ENCODE results near the gene AFG1L. TPM values are rescaled to one million over a fixed set of nuclear protein-coding genes. Genes with fewer than 3 reads are reported as not detected.
"Not testable (repeated sequence)": the region's sequence is repeated elsewhere in the genome, so short reads cannot be mapped to it uniquely, and the experiment has no call there.

AFG1L gene
- polyA plus RNA-seq, 2 donors, result 1.8 to 2.0 TPM

DNA sequence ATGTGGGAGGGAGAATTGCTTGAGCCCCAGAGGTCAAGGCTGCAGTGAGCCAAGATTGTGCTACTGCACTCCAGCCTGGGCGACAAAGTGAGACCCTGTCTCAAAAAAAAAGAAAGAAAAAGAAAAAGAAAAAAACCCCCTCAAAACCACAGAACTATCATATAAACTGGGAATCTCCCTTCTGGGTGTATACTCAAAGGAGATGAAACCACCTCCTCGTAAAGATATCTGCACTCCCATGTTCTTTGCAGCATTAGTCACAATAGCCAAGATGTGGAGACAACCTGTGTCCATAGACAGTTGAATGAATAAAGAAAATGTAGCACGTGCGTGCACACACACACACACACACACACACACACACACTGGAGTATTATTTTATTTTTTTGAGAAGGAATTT, 8.5 kb upstream of the AFG1L start:
- no peaks in the 10 kb centered on the region for H3K9me3 ChIP-seq (ENCODE audit: control insufficient read depth in 2 of 2, insufficient read depth in 1 of 2, low read depth in 1 of 2, low read length in 1 of 2)
- no peaks in the 10 kb centered on the region for H3K27me3 ChIP-seq (ENCODE audit: control insufficient read depth in 1 of 2, insufficient read depth in 2 of 2, low read length in 2 of 2)
- no peak overlapping the region for H3K27ac ChIP-seq (ENCODE audit: low read depth in 2 of 2, low read length in 1 of 2)
- H3K4me3 ChIP-seq (ENCODE audit: low read depth in 1 of 2, low read length in 2 of 2), result no peak overlapping the region
- H3K4me1 ChIP-seq (ENCODE audit: control insufficient read depth in 2 of 2, insufficient read depth in 2 of 2, low read length in 1 of 2), result no peaks in the 10 kb centered on the region
- no peaks in the 10 kb centered on the region for H3K36me3 ChIP-seq (ENCODE audit: control insufficient read depth in 2 of 2, insufficient read depth in 2 of 2, low read length in 1 of 2)
- WGBS, 2 donors, result 78 to 81% methylated on average over 4 of the region's 4 CpGs

DNA sequence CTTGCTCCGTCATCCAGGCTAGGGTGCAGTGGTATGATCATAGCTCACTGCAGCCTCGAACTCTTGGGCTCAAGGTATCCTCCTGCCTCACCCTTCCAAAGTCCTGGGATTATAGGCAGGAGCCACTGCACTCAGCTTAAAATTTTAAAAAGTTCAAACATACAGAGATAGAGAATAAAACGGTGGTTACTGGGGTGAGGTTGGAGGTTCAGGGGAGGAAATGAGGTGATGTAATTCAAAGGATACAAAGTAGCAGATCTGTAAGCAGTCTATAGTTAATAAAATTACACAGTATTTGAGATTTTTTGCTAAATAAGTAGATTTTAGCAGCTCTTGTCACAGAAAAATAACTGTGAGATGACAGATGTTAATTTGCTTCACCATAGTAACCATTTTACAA, 7.5 kb upstream of the AFG1L start:
- Histone ChIP-seq H3K4me3 (ENCODE audit: low read depth in 1 of 2, low read length in 2 of 2) (no peak overlapping the region), H3K36me3 (ENCODE audit: control insufficient read depth in 2 of 2, insufficient read depth in 2 of 2, low read length in 1 of 2) (no peaks in the 10 kb centered on the region), H3K4me1 (ENCODE audit: control insufficient read depth in 2 of 2, insufficient read depth in 2 of 2, low read length in 1 of 2) (no peaks in the 10 kb centered on the region), H3K9me3 (ENCODE audit: control insufficient read depth in 2 of 2, insufficient read depth in 1 of 2, low read depth in 1 of 2, low read length in 1 of 2) (no peaks in the 10 kb centered on the region), H3K27ac (ENCODE audit: low read depth in 2 of 2, low read length in 1 of 2) (no peak overlapping the region), H3K27me3 (ENCODE audit: control insufficient read depth in 1 of 2, insufficient read depth in 2 of 2, low read length in 2 of 2) (no peaks in the 10 kb centered on the region)
- 77 to 81% methylated on average over 3 of the region's 3 CpGs for WGBS, 2 donors

DNA sequence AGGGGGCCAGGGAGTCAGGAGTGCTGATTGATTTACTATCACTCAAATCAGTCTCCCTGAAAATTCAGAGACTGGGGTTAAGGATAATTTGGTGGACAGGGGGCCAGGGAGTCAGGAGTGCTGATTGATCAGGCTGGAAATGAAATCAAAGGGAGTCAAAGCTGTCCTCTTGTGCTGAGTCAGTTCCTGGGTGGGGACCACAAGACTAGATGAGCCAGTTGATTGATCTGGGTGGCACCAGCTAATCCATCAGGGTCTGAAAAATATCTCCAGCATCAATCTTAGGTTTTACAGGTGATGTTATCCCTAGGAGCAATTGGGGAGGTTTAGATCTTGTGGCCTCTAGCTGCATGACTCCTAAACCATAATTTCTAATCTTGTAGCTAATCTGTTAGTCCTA, 6.1 kb upstream of the AFG1L start:
- Histone ChIP-seq H3K4me1 (ENCODE audit: control insufficient read depth in 2 of 2, insufficient read depth in 2 of 2, low read length in 1 of 2) (no peaks in the 10 kb centered on the region), H3K4me3 (ENCODE audit: low read depth in 1 of 2, low read length in 2 of 2) (no peak overlapping the region), H3K27ac (ENCODE audit: low read depth in 2 of 2, low read length in 1 of 2) (no peak overlapping the region), H3K9me3 (ENCODE audit: control insufficient read depth in 2 of 2, insufficient read depth in 1 of 2, low read depth in 1 of 2, low read length in 1 of 2) (no peaks in the 10 kb centered on the region), H3K36me3 (ENCODE audit: control insufficient read depth in 2 of 2, insufficient read depth in 2 of 2, low read length in 1 of 2) (no peaks in the 10 kb centered on the region), H3K27me3 (ENCODE audit: control insufficient read depth in 1 of 2, insufficient read depth in 2 of 2, low read length in 2 of 2) (no peaks in the 10 kb centered on the region)

DNA sequence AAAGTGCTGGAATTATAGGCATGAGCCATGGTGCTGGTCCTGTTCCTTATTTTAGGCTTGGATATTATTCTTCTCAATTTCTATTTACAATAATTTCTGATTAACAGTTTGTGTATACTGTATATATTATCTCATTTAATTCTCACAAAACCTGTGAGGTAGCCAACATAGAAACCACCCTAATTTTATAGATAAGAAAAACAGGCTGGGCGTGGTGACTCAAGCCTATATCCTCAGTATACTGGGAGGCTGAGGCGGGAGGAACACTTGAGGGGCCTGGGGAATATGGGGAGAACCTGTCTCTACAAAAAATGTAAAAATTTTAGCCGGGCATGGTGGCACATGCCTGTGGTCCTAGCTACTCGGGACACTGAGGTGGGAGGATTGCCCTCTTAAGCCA, 3.8 kb upstream of the AFG1L start:
- no peak overlapping the region for H3K4me3 ChIP-seq (ENCODE audit: low read depth in 1 of 2, low read length in 2 of 2)
- H3K4me1 ChIP-seq (ENCODE audit: control insufficient read depth in 2 of 2, insufficient read depth in 2 of 2, low read length in 1 of 2), result no peaks in the 10 kb centered on the region
- WGBS, 2 donors, result 86 to 91% methylated on average over 4 of the region's 4 CpGs
- no peaks in the 10 kb centered on the region for H3K36me3 ChIP-seq (ENCODE audit: control insufficient read depth in 2 of 2, insufficient read depth in 2 of 2, low read length in 1 of 2)
- H3K27ac ChIP-seq (ENCODE audit: low read depth in 2 of 2, low read length in 1 of 2), result no peak overlapping the region
- H3K9me3 ChIP-seq (ENCODE audit: control insufficient read depth in 2 of 2, insufficient read depth in 1 of 2, low read depth in 1 of 2, low read length in 1 of 2), result no peaks in the 10 kb centered on the region
- H3K27me3 ChIP-seq (ENCODE audit: control insufficient read depth in 1 of 2, insufficient read depth in 2 of 2, low read length in 2 of 2), result no peaks in the 10 kb centered on the region

DNA sequence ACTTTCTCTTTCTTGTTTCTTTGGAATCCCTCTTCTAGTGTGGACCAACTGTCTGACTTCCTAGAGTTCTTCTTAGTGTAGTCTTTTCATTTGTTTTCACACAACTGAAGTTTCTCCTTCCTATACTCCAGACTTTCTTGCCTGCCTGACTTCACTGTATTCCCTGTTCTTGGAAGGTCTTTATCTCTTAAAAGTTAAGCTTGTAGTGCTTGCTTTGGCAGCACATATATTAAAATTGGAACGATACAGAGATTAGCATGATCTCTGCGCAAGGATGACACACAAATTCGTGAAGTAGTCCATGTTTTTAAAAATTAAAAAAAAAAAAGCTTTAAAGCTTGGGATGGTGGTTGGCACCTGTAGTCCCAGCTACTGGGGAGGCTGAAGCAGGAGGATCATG, 2.3 kb upstream of the AFG1L start:
- H3K4me3 ChIP-seq (ENCODE audit: low read depth in 1 of 2, low read length in 2 of 2); H3K4me1 ChIP-seq (ENCODE audit: control insufficient read depth in 2 of 2, insufficient read depth in 2 of 2, low read length in 1 of 2); H3K27ac ChIP-seq (ENCODE audit: low read depth in 2 of 2, low read length in 1 of 2); H3K36me3 ChIP-seq (ENCODE audit: control insufficient read depth in 2 of 2, insufficient read depth in 2 of 2, low read length in 1 of 2); H3K27me3 ChIP-seq (ENCODE audit: control insufficient read depth in 1 of 2, insufficient read depth in 2 of 2, low read length in 2 of 2); H3K9me3 ChIP-seq (ENCODE audit: control insufficient read depth in 2 of 2, insufficient read depth in 1 of 2, low read depth in 1 of 2, low read length in 1 of 2): not testable (repeated sequence)
- WGBS, 2 donors, result 78 to 88% methylated on average over 3 of the region's 3 CpGs

DNA sequence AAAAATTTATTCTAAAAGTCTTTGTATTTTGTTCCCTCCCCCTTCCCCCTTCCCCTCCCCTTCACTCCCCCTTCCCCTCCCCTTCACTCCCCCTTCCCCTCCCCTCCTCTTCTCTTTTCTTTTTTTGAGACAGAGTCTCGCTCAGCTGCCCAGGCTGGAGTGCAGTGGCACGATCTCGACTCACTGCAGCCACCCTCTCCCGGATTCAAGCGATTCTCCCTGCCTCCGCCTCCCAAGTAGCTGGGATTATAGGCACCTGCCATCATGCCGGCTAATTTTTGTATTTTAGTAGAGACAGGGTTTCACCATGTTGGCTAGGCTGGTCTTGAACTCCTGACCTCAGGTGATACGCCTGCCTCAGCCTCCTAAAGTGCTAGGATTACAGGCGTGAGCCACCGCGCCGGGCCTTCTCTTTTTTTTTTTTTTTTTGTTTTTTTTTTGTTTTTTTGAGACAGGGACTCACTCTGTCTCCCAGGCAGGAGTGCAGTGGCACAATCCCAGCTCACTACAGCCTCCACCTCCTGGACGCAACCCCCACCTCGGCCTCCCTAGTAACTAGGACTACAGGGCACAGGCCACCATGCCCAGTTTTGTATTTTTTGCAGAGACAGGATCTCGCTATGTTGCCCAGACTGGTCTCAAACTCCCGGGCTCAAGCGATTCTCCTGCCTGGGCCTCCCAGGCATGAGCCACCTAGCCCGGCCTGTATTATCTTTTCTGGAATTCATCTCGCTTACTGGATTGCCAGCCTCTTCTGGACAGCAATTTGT, 1.1 kb upstream of the AFG1L start:
- no peaks in the 10 kb centered on the region for H3K9me3 ChIP-seq (ENCODE audit: control insufficient read depth in 2 of 2, insufficient read depth in 1 of 2, low read depth in 1 of 2, low read length in 1 of 2)
- H3K4me3 ChIP-seq (ENCODE audit: low read depth in 1 of 2, low read length in 2 of 2), result peak overlapping the region in 1 of 2 donors; percentile 92
- H3K4me1 ChIP-seq (ENCODE audit: control insufficient read depth in 2 of 2, insufficient read depth in 2 of 2, low read length in 1 of 2), result no peaks in the 10 kb centered on the region
- H3K27ac ChIP-seq (ENCODE audit: low read depth in 2 of 2, low read length in 1 of 2), result peak overlapping the region in 1 of 2 donors; percentile 93
- no peaks in the 10 kb centered on the region for H3K36me3 ChIP-seq (ENCODE audit: control insufficient read depth in 2 of 2, insufficient read depth in 2 of 2, low read length in 1 of 2)
- WGBS, 2 donors, result 94 to 95% methylated on average over 19 of the region's 19 CpGs
- H3K27me3 ChIP-seq (ENCODE audit: control insufficient read depth in 1 of 2, insufficient read depth in 2 of 2, low read length in 2 of 2), result no peaks in the 10 kb centered on the region

DNA sequence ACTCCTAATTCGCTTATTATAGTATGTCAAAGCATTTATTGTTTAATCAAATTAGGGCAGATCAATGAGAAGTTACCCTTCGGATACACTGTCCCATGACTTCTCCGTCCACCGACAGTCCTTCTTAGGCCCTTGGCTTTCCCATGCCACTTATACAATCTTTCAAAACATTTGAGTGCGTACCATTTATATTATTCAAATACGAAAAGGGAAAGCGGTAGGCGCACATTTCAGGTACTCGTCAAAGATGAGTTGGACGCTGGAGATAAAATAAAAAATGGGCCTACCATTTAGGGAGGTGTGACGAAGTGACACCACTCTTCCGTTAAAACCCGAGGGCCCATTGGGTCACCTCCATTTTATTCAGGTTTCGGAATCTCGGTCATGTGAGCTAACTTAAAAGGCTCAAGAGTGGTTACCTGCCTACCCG, 542 bp upstream of the AFG1L start:
- Histone ChIP-seq H3K27me3 (ENCODE audit: control insufficient read depth in 1 of 2, insufficient read depth in 2 of 2, low read length in 2 of 2) (no peaks in the 10 kb centered on the region), H3K4me1 (ENCODE audit: control insufficient read depth in 2 of 2, insufficient read depth in 2 of 2, low read length in 1 of 2) (no peaks in the 10 kb centered on the region), H3K9me3 (ENCODE audit: control insufficient read depth in 2 of 2, insufficient read depth in 1 of 2, low read depth in 1 of 2, low read length in 1 of 2) (no peaks in the 10 kb centered on the region), H3K4me3 (ENCODE audit: low read depth in 1 of 2, low read length in 2 of 2) (peak overlapping the region; percentile 78 to 92), H3K36me3 (ENCODE audit: control insufficient read depth in 2 of 2, insufficient read depth in 2 of 2, low read length in 1 of 2) (no peaks in the 10 kb centered on the region), H3K27ac (ENCODE audit: low read depth in 2 of 2, low read length in 1 of 2) (peak overlapping the region; percentile 93 to 98)
- WGBS, 2 donors, result 34% methylated on average over 16 of the region's 16 CpGs

DNA sequence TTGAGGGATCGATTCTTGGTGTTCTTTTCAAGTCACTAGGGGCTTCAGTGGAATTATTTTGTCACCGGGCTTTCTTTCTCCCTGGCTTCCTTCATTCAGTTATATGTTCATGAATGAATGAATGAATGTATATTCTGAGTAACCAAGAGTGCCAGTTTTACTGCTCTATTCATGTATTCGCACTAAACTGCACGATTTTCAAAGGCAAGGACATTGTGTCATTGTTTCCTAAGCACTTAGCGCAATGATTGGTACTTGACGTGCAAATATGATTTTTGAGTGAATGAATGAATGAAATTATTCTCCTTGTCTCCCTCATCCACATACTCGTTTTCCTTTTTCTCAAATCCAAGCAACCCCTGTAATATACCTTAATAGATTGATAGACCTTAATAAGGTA, 822 bp downstream of the AFG1L start:
- 59 to 68% methylated on average over 7 of the region's 7 CpGs for WGBS, 2 donors
- no peaks in the 10 kb centered on the region for H3K36me3 ChIP-seq (ENCODE audit: control insufficient read depth in 2 of 2, insufficient read depth in 2 of 2, low read length in 1 of 2)
- H3K27ac ChIP-seq (ENCODE audit: low read depth in 2 of 2, low read length in 1 of 2), result peak overlapping the region in 1 of 2 donors; percentile 93
- H3K4me3 ChIP-seq (ENCODE audit: low read depth in 1 of 2, low read length in 2 of 2), result peak overlapping the region; percentile 78 to 92
- no peaks in the 10 kb centered on the region for H3K9me3 ChIP-seq (ENCODE audit: control insufficient read depth in 2 of 2, insufficient read depth in 1 of 2, low read depth in 1 of 2, low read length in 1 of 2)
- H3K27me3 ChIP-seq (ENCODE audit: control insufficient read depth in 1 of 2, insufficient read depth in 2 of 2, low read length in 2 of 2), result no peaks in the 10 kb centered on the region
- no peaks in the 10 kb centered on the region for H3K4me1 ChIP-seq (ENCODE audit: control insufficient read depth in 2 of 2, insufficient read depth in 2 of 2, low read length in 1 of 2)

DNA sequence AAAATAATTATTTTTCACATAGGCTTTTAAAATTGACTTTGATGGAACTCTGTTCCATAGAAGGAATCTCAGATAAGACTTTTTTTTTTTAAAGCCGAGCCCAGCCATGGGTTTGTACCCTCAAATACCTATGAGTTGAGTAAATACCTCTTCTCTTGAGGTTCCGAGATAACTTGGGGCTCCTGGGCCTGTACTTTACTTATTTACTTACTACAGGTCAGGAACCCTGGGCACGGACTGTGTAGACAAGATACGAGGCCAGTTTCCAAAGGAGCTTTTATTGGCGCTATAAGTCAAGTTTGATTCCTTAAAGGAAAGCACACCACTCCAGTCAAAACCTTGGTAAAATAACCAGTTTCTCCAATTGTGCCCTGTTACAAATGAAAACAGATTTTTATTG, 7.5 kb downstream of the AFG1L start:
- H3K4me1 ChIP-seq (ENCODE audit: control insufficient read depth in 2 of 2, insufficient read depth in 2 of 2, low read length in 1 of 2), result no peaks in the 10 kb centered on the region
- 88 to 97% methylated on average over 5 of the region's 5 CpGs for WGBS, 2 donors
- no peak overlapping the region for H3K27ac ChIP-seq (ENCODE audit: low read depth in 2 of 2, low read length in 1 of 2)
- H3K9me3 ChIP-seq (ENCODE audit: control insufficient read depth in 2 of 2, insufficient read depth in 1 of 2, low read depth in 1 of 2, low read length in 1 of 2), result no peaks in the 10 kb centered on the region
- H3K4me3 ChIP-seq (ENCODE audit: low read depth in 1 of 2, low read length in 2 of 2), result no peak overlapping the region
- no peaks in the 10 kb centered on the region for H3K36me3 ChIP-seq (ENCODE audit: control insufficient read depth in 2 of 2, insufficient read depth in 2 of 2, low read length in 1 of 2)
- H3K27me3 ChIP-seq (ENCODE audit: control insufficient read depth in 1 of 2, insufficient read depth in 2 of 2, low read length in 2 of 2), result no peaks in the 10 kb centered on the region

DNA sequence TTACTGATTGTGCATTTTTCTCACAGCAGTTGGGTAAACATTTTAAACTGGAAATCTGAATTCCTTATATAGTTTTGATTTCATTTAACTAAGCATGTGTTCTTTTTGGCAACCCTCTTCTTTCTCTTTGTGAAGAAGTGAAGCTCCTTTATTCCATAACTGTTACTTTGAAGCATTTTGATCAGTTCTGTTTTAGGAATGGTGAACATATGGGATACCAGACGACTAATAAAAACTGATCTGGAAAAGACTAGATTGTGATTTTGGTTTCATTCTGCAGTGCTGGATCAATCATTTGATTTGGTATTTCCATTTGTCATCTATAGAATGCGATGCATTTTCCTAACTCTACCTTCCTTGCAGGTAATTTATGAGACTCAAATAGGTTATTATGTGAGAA, 9.8 kb downstream of the AFG1L start:
- Histone ChIP-seq H3K36me3 (ENCODE audit: control insufficient read depth in 2 of 2, insufficient read depth in 2 of 2, low read length in 1 of 2) (no peaks in the 10 kb centered on the region), H3K9me3 (ENCODE audit: control insufficient read depth in 2 of 2, insufficient read depth in 1 of 2, low read depth in 1 of 2, low read length in 1 of 2) (no peaks in the 10 kb centered on the region)
- 89 to 94% methylated on average over 2 of the region's 2 CpGs for WGBS, 2 donors

More for the DNA sequence above, 9.8 kb downstream of the AFG1L start:
- H3K4me1 ChIP-seq (ENCODE audit: control insufficient read depth in 2 of 2, insufficient read depth in 2 of 2, low read length in 1 of 2), result no peaks in the 10 kb centered on the region
- no peak overlapping the region for H3K4me3 ChIP-seq (ENCODE audit: low read depth in 1 of 2, low read length in 2 of 2)
- no peaks in the 10 kb centered on the region for H3K27me3 ChIP-seq (ENCODE audit: control insufficient read depth in 1 of 2, insufficient read depth in 2 of 2, low read length in 2 of 2)
- no peak overlapping the region for H3K27ac ChIP-seq (ENCODE audit: low read depth in 2 of 2, low read length in 1 of 2)
